ENCODE results near the gene KRT13. TPM values are rescaled to one million over a fixed set of nuclear protein-coding genes. Genes with fewer than 3 reads are reported as not detected.

The KRT13 gene
- total RNA-seq, 1 donor from 2014 or later = not detected

- no peak for DNase-seq (ENCODE audit: low spot score)
- Mint-ChIP-seq H3K27me3 (ENCODE audit: unreplicated experiment) (no peaks in the 10 kb centered on the region), H3K9me3 (ENCODE audit: unreplicated experiment) (no peaks in the 10 kb centered on the region), H3K4me3 (ENCODE audit: unreplicated experiment) (no peak overlapping the region), H3K4me1 (ENCODE audit: unreplicated experiment) (no peaks in the 10 kb centered on the region), H3K27ac (ENCODE audit: unreplicated experiment) (no peak overlapping the region), H3K36me3 (ENCODE audit: low read depth, unreplicated experiment) (no peaks in the 10 kb centered on the region)
- TF ChIP-seq, protein P1, sequence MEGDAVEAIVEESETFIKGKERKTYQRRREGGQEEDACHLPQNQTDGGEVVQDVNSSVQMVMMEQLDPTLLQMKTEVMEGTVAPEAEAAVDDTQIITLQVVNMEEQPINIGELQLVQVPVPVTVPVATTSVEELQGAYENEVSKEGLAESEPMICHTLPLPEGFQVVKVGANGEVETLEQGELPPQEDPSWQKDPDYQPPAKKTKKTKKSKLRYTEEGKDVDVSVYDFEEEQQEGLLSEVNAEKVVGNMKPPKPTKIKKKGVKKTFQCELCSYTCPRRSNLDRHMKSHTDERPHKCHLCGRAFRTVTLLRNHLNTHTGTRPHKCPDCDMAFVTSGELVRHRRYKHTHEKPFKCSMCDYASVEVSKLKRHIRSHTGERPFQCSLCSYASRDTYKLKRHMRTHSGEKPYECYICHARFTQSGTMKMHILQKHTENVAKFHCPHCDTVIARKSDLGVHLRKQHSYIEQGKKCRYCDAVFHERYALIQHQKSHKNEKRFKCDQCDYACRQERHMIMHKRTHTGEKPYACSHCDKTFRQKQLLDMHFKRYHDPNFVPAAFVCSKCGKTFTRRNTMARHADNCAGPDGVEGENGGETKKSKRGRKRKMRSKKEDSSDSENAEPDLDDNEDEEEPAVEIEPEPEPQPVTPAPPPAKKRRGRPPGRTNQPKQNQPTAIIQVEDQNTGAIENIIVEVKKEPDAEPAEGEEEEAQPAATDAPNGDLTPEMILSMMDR (IDR thresholded peaks at IDR 0.05; ENCODE audit: unreplicated experiment) = no peak
Measured at GRCh38 chr17:41516830-41517283, 11.4 kb upstream of the KRT13 start.

- DNase-seq (ENCODE audit: low spot score) = no peak
- no peaks in the 10 kb centered on the region for H3K9me3 Mint-ChIP-seq (ENCODE audit: unreplicated experiment)
- H3K4me1 Mint-ChIP-seq (ENCODE audit: unreplicated experiment) = no peaks in the 10 kb centered on the region
- H3K27me3 Mint-ChIP-seq (ENCODE audit: unreplicated experiment) = no peaks in the 10 kb centered on the region
- H3K4me3 Mint-ChIP-seq (ENCODE audit: unreplicated experiment) = no peak overlapping the region
- TF ChIP-seq, protein P1 (IDR thresholded peaks at IDR 0.05; ENCODE audit: unreplicated experiment) = no peak
- no peak overlapping the region for H3K27ac Mint-ChIP-seq (ENCODE audit: unreplicated experiment)
- no peaks in the 10 kb centered on the region for H3K36me3 Mint-ChIP-seq (ENCODE audit: low read depth, unreplicated experiment)
Measured at GRCh38 chr17:41516147-41516829, 10.9 kb upstream of the KRT13 start.

- Mint-ChIP-seq H3K4me1 (ENCODE audit: unreplicated experiment) (no peaks in the 10 kb centered on the region), H3K36me3 (ENCODE audit: low read depth, unreplicated experiment) (no peaks in the 10 kb centered on the region), H3K4me3 (ENCODE audit: unreplicated experiment) (no peak overlapping the region), H3K27me3 (ENCODE audit: unreplicated experiment) (no peaks in the 10 kb centered on the region), H3K9me3 (ENCODE audit: unreplicated experiment) (no peaks in the 10 kb centered on the region), H3K27ac (ENCODE audit: unreplicated experiment) (no peak overlapping the region)
- DNase-seq (ENCODE audit: low spot score) = no peak
- TF ChIP-seq, protein P1 (IDR thresholded peaks at IDR 0.05; ENCODE audit: unreplicated experiment) = no peak
Measured at GRCh38 chr17:41513168-41513547, 7.7 kb upstream of the KRT13 start.

- Mint-ChIP-seq H3K9me3 (ENCODE audit: unreplicated experiment) (no peaks in the 10 kb centered on the region), H3K27ac (ENCODE audit: unreplicated experiment) (no peak overlapping the region), H3K36me3 (ENCODE audit: low read depth, unreplicated experiment) (no peaks in the 10 kb centered on the region), H3K4me3 (ENCODE audit: unreplicated experiment) (no peak overlapping the region), H3K27me3 (ENCODE audit: unreplicated experiment) (no peaks in the 10 kb centered on the region), H3K4me1 (ENCODE audit: unreplicated experiment) (no peaks in the 10 kb centered on the region)
- no peak for DNase-seq (ENCODE audit: low spot score)
- TF ChIP-seq, protein P1 (IDR thresholded peaks at IDR 0.05; ENCODE audit: unreplicated experiment) = no peak
Measured at GRCh38 chr17:41512546-41513167, 7.2 kb upstream of the KRT13 start.

DNA sequence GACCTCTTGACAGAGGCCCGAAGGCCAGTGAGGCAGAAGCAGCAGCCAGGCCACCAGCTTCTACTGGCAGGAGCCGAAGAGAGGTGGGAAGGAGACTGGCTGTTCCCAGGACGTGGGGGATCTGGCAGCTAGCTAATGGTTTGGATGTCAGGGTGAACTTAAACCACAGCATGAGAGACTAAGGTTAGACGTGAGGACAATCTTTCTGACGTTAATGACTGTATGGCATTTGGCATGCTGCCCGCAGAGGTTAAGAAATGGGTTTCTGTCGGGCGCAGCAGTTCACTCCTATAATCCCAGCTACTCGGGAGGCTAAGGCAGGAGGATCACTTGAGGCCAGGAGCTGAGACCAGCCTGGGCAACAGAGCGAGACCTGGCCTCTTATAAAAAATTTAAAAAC lies 6.3 kb upstream of the KRT13 start:
- TF ChIP-seq, protein P1 (IDR thresholded peaks at IDR 0.05; ENCODE audit: unreplicated experiment) = no peak
- H3K27ac Mint-ChIP-seq (ENCODE audit: unreplicated experiment) = no peak overlapping the region
- no peak overlapping the region for H3K4me3 Mint-ChIP-seq (ENCODE audit: unreplicated experiment)
- no peaks in the 10 kb centered on the region for H3K9me3 Mint-ChIP-seq (ENCODE audit: unreplicated experiment)
- H3K36me3 Mint-ChIP-seq (ENCODE audit: low read depth, unreplicated experiment) = no peaks in the 10 kb centered on the region
- H3K27me3 Mint-ChIP-seq (ENCODE audit: unreplicated experiment) = no peaks in the 10 kb centered on the region
- DNase-seq (ENCODE audit: low spot score) = no peak
- H3K4me1 Mint-ChIP-seq (ENCODE audit: unreplicated experiment) = no peaks in the 10 kb centered on the region
